ENCODE results near the gene FAM20C.

DNA sequence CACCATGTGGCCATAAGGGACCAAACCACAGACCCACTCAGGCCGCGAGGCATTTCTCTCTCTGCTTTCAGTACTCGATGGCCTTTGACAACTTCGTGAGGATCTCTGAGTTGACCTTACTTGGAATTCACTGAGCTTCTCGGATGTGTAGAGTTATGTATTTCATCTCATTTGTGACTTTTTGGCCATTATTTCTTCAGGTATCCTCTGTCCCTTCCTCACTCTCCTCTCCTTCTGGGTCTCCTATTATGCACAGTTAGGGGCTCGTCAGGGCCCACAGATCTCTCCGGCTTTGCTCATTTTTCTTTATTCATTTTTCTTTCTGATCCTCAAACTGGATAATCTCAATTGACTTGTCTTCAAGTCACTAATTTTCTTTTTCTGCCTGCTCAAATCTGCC lies 81.0 kb downstream of the FAM20C start:
- TF ChIP-seq ZNF214 (tag by site-specific recombination; IDR thresholded peaks at IDR 0.05; ENCODE audit: borderline replicate concordance) = no peak
- TF ChIP-seq CTCF (tag by site-specific recombination; IDR thresholded peaks at IDR 0.05) = no peak
- no peak for TF ChIP-seq ZNF302 (tag by site-specific recombination; IDR thresholded peaks at IDR 0.05; ENCODE audit: low read depth)
- TF ChIP-seq REST (tag by site-specific recombination; IDR thresholded peaks at IDR 0.05) = no peak
- TF ChIP-seq, protein P1, sequence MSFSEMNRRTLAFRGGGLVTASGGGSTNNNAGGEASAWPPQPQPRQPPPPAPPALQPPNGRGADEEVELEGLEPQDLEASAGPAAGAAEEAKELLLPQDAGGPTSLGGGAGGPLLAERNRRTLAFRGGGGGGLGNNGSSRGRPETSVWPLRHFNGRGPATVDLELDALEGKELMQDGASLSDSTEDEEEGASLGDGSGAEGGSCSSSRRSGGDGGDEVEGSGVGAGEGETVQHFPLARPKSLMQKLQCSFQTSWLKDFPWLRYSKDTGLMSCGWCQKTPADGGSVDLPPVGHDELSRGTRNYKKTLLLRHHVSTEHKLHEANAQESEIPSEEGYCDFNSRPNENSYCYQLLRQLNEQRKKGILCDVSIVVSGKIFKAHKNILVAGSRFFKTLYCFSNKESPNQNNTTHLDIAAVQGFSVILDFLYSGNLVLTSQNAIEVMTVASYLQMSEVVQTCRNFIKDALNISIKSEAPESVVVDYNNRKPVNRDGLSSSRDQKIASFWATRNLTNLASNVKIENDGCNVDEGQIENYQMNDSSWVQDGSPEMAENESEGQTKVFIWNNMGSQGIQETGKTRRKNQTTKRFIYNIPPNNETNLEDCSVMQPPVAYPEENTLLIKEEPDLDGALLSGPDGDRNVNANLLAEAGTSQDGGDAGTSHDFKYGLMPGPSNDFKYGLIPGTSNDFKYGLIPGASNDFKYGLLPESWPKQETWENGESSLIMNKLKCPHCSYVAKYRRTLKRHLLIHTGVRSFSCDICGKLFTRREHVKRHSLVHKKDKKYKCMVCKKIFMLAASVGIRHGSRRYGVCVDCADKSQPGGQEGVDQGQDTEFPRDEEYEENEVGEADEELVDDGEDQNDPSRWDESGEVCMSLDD (tag by site-specific recombination; IDR thresholded peaks at IDR 0.05) = no peak
- no peak for TF ChIP-seq ZNF530 (tag by site-specific recombination; IDR thresholded peaks at IDR 0.05; ENCODE audit: low read depth)
- TF ChIP-seq ZNF354C (tag by site-specific recombination; IDR thresholded peaks at IDR 0.05; ENCODE audit: borderline replicate concordance, low read depth) = no peak
